HFFc6 (cell line): Measurements from ENCODE around the gene COIL. TPM values are rescaled to one million over a fixed set of nuclear protein-coding genes. Genes with fewer than 3 reads are reported as not detected.

Experiments used
- DNase-seq: peaks from one replicate; pipeline ENCODE4 v3.0.0-alpha.2; 2018
- H3K27ac Mint-ChIP-seq: 2 replicates; pipeline ENCODE4 v1.8.0; 2020; ENCODE audit warnings: mild to moderate bottlenecking, mixed read lengths
- H3K27me3 Mint-ChIP-seq: 2 replicates; pipeline ENCODE4 v1.8.0; 2021; ENCODE audit warnings: mild to moderate bottlenecking, moderate library complexity, mixed read lengths; ENCODE audit not compliant: insufficient read depth
- H3K36me3 Mint-ChIP-seq: 2 replicates; pipeline ENCODE4 v1.8.0; 2021; ENCODE audit warnings: low read depth, mixed read lengths
- H3K4me1 Mint-ChIP-seq: 2 replicates; pipeline ENCODE4 v1.8.0; 2020; ENCODE audit warnings: low read depth, mixed read lengths
- H3K4me3 Mint-ChIP-seq: 2 replicates; pipeline ENCODE4 v1.8.0; 2020; ENCODE audit warnings: mild to moderate bottlenecking, moderate library complexity, mixed read lengths
- H3K9me3 Mint-ChIP-seq: 2 replicates; pipeline ENCODE4 v1.8.0; 2020; ENCODE audit warnings: mild to moderate bottlenecking, mixed read lengths
- CTCF ChIP-seq: fragments of 200-600 bp; sonication (generic); IDR thresholded peaks from 2 replicates; pipeline ENCODE4 v1.5.0; 2021; ENCODE audit warnings: antibody characterized with exemption, mild to moderate bottlenecking
- total RNA-seq, 6 experiments: library from RNA; stranded (reverse); fragmentation: NEBNext Ultra II Directional; extraction: Animal tissue kit (Norgen Biotek cat#: 25700); gene quantifications; 2 replicates in 1 of 6; 3 replicates in 5 of 6; pipeline ENCODE4 v1.2.3, GENCODE V29; 2021

Gene COIL
- total RNA-seq, 6 experiments from 2014 or later: 13.6 to 16.4 (median 16.2) TPM

DNA sequence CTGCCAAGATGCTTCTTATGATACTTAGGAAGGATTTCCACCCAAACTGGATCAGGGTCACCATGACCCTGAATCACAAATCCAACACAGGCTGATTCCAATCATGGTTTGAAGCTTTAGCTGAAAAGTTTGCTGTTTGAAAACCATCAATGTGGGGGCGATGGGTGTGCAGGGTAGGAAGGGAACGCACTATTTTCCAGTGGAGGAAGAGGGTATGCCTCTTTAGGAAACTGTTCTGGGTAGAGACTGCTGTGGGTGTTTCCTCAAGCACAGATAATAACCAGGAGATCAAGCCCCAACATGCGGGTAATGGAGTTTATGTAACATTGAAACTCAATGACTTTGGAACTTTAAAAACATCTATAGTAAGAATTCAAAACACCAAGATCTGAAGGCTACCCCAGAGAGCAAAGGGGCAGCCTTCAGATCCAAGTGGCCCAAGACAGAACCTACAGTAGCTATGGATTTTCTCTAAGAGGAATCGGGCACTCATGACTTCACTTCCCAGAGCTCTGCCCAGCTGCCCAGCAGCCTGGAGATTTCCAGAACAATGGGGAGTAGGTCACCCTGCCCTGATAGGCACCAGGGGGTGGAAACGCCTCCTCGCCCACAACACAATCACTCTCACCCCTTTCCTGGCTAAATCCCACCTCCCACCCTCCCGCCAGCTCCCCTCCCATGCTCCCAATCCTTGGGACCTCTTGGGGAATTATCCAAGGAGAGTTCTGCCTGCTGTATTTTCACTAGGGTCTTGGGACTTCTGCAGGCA lies 69.8 kb downstream of the COIL start:
- no peak for TF ChIP-seq CTCF
- DNase-seq: no peak
- no peak overlapping the region for H3K27ac Mint-ChIP-seq
- H3K36me3 Mint-ChIP-seq: peaks cover 71% of the 10 kb centered on the region
- no peaks in the 10 kb centered on the region; the same call in none of the 2 replicates for H3K27me3 Mint-ChIP-seq
- peaks cover 5% of the 10 kb centered on the region for H3K4me1 Mint-ChIP-seq
- H3K9me3 Mint-ChIP-seq: peaks cover 19% of the 10 kb centered on the region
- no peak overlapping the region for H3K4me3 Mint-ChIP-seq

DNA sequence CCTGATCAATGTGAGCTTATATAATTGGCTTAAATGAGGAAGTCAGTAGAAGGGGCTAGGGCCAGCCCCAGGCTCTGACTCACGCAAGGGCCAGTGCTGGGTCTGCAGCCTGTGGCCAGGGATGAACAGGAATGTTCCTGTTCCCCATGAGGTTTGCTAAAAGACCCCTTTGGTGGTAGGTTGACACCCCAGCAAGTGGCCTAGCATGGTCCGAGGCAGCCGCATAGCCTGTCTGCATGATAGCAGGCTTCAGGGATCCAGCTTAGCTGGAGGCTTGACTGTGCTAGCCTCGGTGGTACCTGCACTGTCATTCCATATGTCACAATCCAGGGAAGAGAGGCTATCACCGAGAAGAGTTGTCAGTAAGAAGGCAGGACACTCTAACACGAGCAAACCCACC lies 70.5 kb downstream of the COIL start:
- H3K4me1 Mint-ChIP-seq: no peaks in the 10 kb centered on the region
- no peak for TF ChIP-seq CTCF
- peaks cover 19% of the 10 kb centered on the region for H3K9me3 Mint-ChIP-seq
- no peak overlapping the region for H3K27ac Mint-ChIP-seq
- H3K36me3 Mint-ChIP-seq: peaks cover 72% of the 10 kb centered on the region
- no peak for DNase-seq
- no peak overlapping the region for H3K4me3 Mint-ChIP-seq
- H3K27me3 Mint-ChIP-seq: no peaks in the 10 kb centered on the region; the same call in none of the 2 replicates

Other genes starting within 250 kb of the COIL start
- gene C17orf67, start 127.1 kb downstream of the COIL start, total RNA-seq: 1 to 10 TPM; 1.5 to 2.3 (median 1.9) TPM
- 1 to 10 TPM; 5.9 to 9.3 (median 7.6) TPM for gene DGKE, start 126.9 kb downstream of the COIL start, total RNA-seq
- gene TRIM25, start 47.0 kb downstream of the COIL start, total RNA-seq: 10 to 100 TPM; 38.8 to 43.7 (median 41.4) TPM
- 10 to 100 TPM; 37.4 to 42.5 (median 39.7) TPM for gene SCPEP1, start 17.1 kb upstream of the COIL start, total RNA-seq
- gene AKAP1, start 124.2 kb upstream of the COIL start, total RNA-seq: 10 to 100 TPM in 5 of 6 experiments, 1 to 10 TPM in 1; 9.7 to 12.6 (median 10.7) TPM